Endothelial cell of umbilical vein (primary cell): ENCODE results near the gene CYP4F8. TPM values are rescaled to one million over a fixed set of nuclear protein-coding genes. Genes with fewer than 3 reads are reported as not detected.

Source experiments
- BruUV-seq: library from RNA; stranded (reverse); fragments of 400-500 nt; replicated peaks from 2 replicates; lab custom pipeline; 2021; lab: Mats Ljungman, UMichigan
- CTCF ChIA-PET: fragments of 300-600, 350-600 bp; sonication (Branson Sonifier 250); formaldehyde crosslinking; loops from one replicate; lab custom pipeline; 2021; ENCODE audit warnings: antibody characterized with exemption, inconsistent platforms; lab: Charles Lee
- POLR2A ChIA-PET: fragments of 300-600, 350-600 bp; sonication (Branson Sonifier 250); formaldehyde crosslinking; loops from one replicate; lab custom pipeline; 2021; ENCODE audit warnings: antibody characterized with exemption, inconsistent platforms; lab: Charles Lee
- DNase-seq: peaks from one replicate; pipeline ENCODE4 v3.0.0-alpha.2; 2011; ENCODE audit warnings: low read depth, low spot score
- FAIRE-seq: peaks from 2 replicates; lab custom pipeline; 2011; peaks lifted over from hg19 to GRCh38; lab: Jason Lieb, UNC
- H2AFZ ChIP-seq: 2 replicates; pipeline ENCODE4 v1.6.0; 2012; ENCODE audit warnings: low read depth, low read length, control low read depth, inconsistent platforms
- H3K27ac ChIP-seq: 2 replicates; pipeline ENCODE4 v1.5.1; 2011; ENCODE audit warnings: low read depth, mild to moderate bottlenecking, control low read depth, low read length, moderate library complexity; ENCODE audit not compliant: insufficient read depth
- H3K27me3 ChIP-seq, 2 experiments: 2 replicates each; pipeline versions ENCODE4 v1.6.0 to v1.6.1; 2011; ENCODE audit warnings: low read length in 2 of 2, mixed read lengths in 1 of 2; ENCODE audit not compliant: control insufficient read depth in 2 of 2, insufficient read depth in 2 of 2
- H3K36me3 ChIP-seq, 2 experiments: 2 replicates in 1 of 2; 3 replicates in 1 of 2; pipeline ENCODE4 v1.5.1; 2011; ENCODE audit warnings: low read length in 2 of 2, mild to moderate bottlenecking in 1 of 2, moderate library complexity in 1 of 2; ENCODE audit not compliant: control insufficient read depth in 2 of 2, insufficient read depth in 2 of 2; ENCODE audit errors: extremely low read depth in 1 of 2
- H3K4me1 ChIP-seq: 3 replicates; pipeline ENCODE4 v1.5.1; 2011; ENCODE audit warnings: mild to moderate bottlenecking, low read length; ENCODE audit not compliant: control insufficient read depth, insufficient read depth; ENCODE audit errors: extremely low read depth
- H3K4me2 ChIP-seq: 2 replicates; pipeline ENCODE4 v1.6.1; 2011; ENCODE audit warnings: low read length, control low read depth, mixed read lengths; ENCODE audit not compliant: insufficient read depth
- H3K4me3 ChIP-seq, 3 experiments: fragments of 200-600 bp in 1 of 3; sonication (generic), shearing (Covaris generic) in 1 of 3; replicated peaks in 1 of 3; 2 replicates each; pipeline ENCODE4 v1.5.1; 2011 to 2016; ENCODE audit warnings: control low read depth in 3 of 3, low read length in 3 of 3, mild to moderate bottlenecking in 2 of 3, inconsistent platforms in 1 of 3, low read depth in 1 of 3, moderate library complexity in 1 of 3; ENCODE audit not compliant: insufficient read depth in 1 of 3
- H3K79me2 ChIP-seq: 2 replicates; pipeline ENCODE4 v1.6.0; 2012; ENCODE audit warnings: low read length, inconsistent platforms; ENCODE audit not compliant: control insufficient read depth, insufficient read depth
- H3K9ac ChIP-seq: replicated peaks from 2 replicates; pipeline ENCODE3; 2011; ENCODE audit warnings: low read length, control low read depth; ENCODE audit not compliant: insufficient read depth; ENCODE audit errors: extremely low read depth
- H3K9me1 ChIP-seq: replicated peaks from 3 replicates; pipeline ENCODE4 v1.6.0; 2011; ENCODE audit warnings: mild to moderate bottlenecking, low read length; ENCODE audit not compliant: control insufficient read depth, insufficient read depth; ENCODE audit errors: extremely low read depth
- H3K9me3 ChIP-seq: replicated peaks from 2 replicates; pipeline ENCODE4 v1.5.1; 2012; ENCODE audit warnings: low read length, inconsistent platforms; ENCODE audit not compliant: control insufficient read depth, insufficient read depth
- H4K20me1 ChIP-seq: replicated peaks from 2 replicates; pipeline ENCODE3; 2011; ENCODE audit warnings: mild to moderate bottlenecking, low read length; ENCODE audit not compliant: control insufficient read depth, insufficient read depth; ENCODE audit errors: extremely low read depth
- CTCF ChIP-seq, 2 donors: IDR thresholded peaks; 1 replicate in 1 of 2; 2 replicates in 1 of 2; pipeline ENCODE4 v1.5.1; 2011; ENCODE audit warnings: low read length in 2 of 2, mild to moderate bottlenecking in 2 of 2, moderate library complexity in 2 of 2, control low read depth in 1 of 2, inconsistent platforms in 1 of 2, low read depth in 1 of 2; ENCODE audit not compliant: insufficient read depth in 1 of 2; ENCODE audit errors: extremely low read depth in 1 of 2
- EZH2 ChIP-seq: IDR thresholded peaks from 2 replicates; pipeline ENCODE4 v1.6.1; 2012; ENCODE audit warnings: borderline replicate concordance, low read depth, mild to moderate bottlenecking, moderate library complexity, low read length, inconsistent platforms; ENCODE audit not compliant: severe bottlenecking
- FOS ChIP-seq: IDR thresholded peaks from 2 replicates; pipeline ENCODE4 v1.6.1; 2011; ENCODE audit warnings: mild to moderate bottlenecking, low read length, moderate library complexity, borderline replicate concordance; ENCODE audit not compliant: insufficient read depth
- GATA2 ChIP-seq: IDR thresholded peaks from 2 replicates; pipeline ENCODE4 v1.7.0; 2011; ENCODE audit warnings: low read depth, mild to moderate bottlenecking, moderate library complexity, mixed read lengths, low read length; ENCODE audit not compliant: insufficient read length, insufficient read depth
- JUN ChIP-seq: IDR thresholded peaks from 2 replicates; pipeline ENCODE4 v1.6.1; 2011; ENCODE audit warnings: borderline replicate concordance, low read depth; ENCODE audit not compliant: insufficient read length, insufficient read depth
- MYC ChIP-seq: IDR thresholded peaks from one replicate; pipeline ENCODE4 v1.6.1; 2011; ENCODE audit warnings: mild to moderate bottlenecking, low read depth, low read length
- POLR2A ChIP-seq: IDR thresholded peaks from 2 replicates; pipeline ENCODE4 v1.6.1; 2012; ENCODE audit warnings: low read depth, mild to moderate bottlenecking, control low read depth, low read length
- POLR2AphosphoS5 ChIP-seq: IDR thresholded peaks from 2 replicates; pipeline ENCODE4 v1.6.1; 2012; ENCODE audit warnings: low read depth, mild to moderate bottlenecking, control low read depth, low read length, moderate library complexity; ENCODE audit not compliant: insufficient read depth
- dilution Hi-C: fragments of 300-500 bp; cut with MboI; formaldehyde crosslinking; loops from one replicate; pipeline ENCODE4 v1.15.0; 2019; ENCODE audit warnings: low sequenced_read_pairs; ENCODE audit not compliant: extremely low pct_ligation_motif_present
- intact Hi-C: fragments of 100-400 bp; cut with micrococcal nuclease; formaldehyde crosslinking; loops from one replicate; pipeline ENCODE4 v1.10.0; 2022
- polyA plus RNA-seq, 4 experiments: library from polyadenylated mRNA; depleted of rRNA in 3 of 4; stranded (reverse) in 3 of 4; unstranded in 1 of 4; fragments of >200 nt; gene quantifications; 2 replicates each; pipeline versions ENCODE4 v1.2.1 to v1.2.3, GENCODE V29; 2011 to 2012; ENCODE audit warnings: missing spikeins in 1 of 4
- total RNA-seq: library from RNA; stranded (reverse); gene quantifications from 2 replicates; pipeline ENCODE4 v1.2.3, GENCODE V29; 2021
- TF ChIP-seq, protein P1 (sequence below): IDR thresholded peaks from 2 replicates; pipeline ENCODE4 v1.6.1; 2011; ENCODE audit not compliant: insufficient read depth, insufficient read length

Gene CYP4F8
- total and polyA plus RNA-seq, 2 donors (not counting 3 experiments of a cell fraction or from before 2014, with no cell fraction given): not detected

DNA sequence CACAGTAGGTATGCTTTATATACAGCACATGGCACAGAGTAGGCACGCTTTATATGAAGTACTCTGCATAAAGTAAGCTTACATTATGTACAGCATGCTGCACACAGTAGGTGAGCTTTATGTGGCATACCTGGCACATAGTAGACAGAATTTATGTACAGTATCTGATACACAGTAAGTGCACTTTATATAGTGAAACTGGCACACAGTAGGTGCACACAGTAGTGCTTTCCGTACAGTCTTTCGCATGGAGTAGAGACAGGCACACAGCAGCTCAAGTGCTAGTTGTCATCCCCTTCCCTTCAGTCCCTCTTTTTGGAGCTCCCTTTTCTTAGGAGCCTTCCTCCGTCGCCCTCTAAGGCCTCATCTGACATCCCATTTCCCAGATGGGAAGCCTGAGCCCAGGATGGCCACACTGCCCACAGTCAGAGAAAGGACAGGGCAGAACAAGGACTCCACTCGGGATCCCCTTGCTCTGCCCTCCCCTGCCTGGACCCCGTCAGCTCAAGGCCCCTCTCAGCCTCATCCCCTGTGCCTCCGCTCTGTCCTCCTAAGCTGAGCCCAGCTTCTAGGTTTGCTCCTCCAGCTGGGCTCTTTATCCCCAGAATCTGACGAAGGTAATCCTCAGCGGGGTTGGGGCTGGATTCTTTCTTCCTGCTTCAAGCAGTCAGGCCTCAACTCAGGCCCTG, 57.0 kb downstream of the CYP4F8 start:
- Histone ChIP-seq H3K9me3 (no peaks in the 10 kb centered on the region), H2AFZ (no peak overlapping the region), H3K27me3 (no peaks in the 10 kb centered on the region), H3K79me2 (no peaks in the 10 kb centered on the region), H3K27ac (no peak overlapping the region), H3K4me3 (no peak overlapping the region), H3K4me2 (no peak overlapping the region), H3K36me3 (no peaks in the 10 kb centered on the region), H4K20me1 (no peaks in the 10 kb centered on the region), H3K9me1 (no peaks in the 10 kb centered on the region), H3K9ac (no peak overlapping the region), H3K4me1 (no peaks in the 10 kb centered on the region)
- no TSS peak for BruUV-seq
- intact Hi-C loops (no loop called here), dilution Hi-C loops (no loop called here)
- DNase-seq (no peak), FAIRE-seq (no peak)
- ChIA-PET POLR2A (no interaction called here), CTCF (no interaction called here)
- no peak for TF ChIP-seq GATA2
- no peak for TF ChIP-seq POLR2AphosphoS5
- TF ChIP-seq CTCF (IDR thresholded peaks at IDR 0.05; ENCODE audit: extremely low read depth in 1 of 2, insufficient read depth in 1 of 2, low read depth in 1 of 2, low read length in 2 of 2): no peak
- TF ChIP-seq EZH2: no peak
- TF ChIP-seq POLR2A: no peak
- no peak for TF ChIP-seq FOS
- no peak for TF ChIP-seq MYC
- TF ChIP-seq JUN: no peak
- TF ChIP-seq, protein P1, sequence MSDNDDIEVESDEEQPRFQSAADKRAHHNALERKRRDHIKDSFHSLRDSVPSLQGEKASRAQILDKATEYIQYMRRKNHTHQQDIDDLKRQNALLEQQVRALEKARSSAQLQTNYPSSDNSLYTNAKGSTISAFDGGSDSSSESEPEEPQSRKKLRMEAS: no peak
